Thymus (tissue), 11 donors: ENCODE data around the gene PACS2. TPM values are rescaled to one million over a fixed set of nuclear protein-coding genes. Genes with fewer than 3 reads are reported as not detected.
"Not testable (repeated sequence)": the region's sequence is repeated elsewhere in the genome, so short reads cannot be mapped to it uniquely, and the experiment has no call there.

Experiments used
- DNase-seq, 9 donors: peaks; one replicate each; pipeline ENCODE4 v3.0.0-alpha.2; 2013; ENCODE audit warnings: low spot score in 9 of 9, low read depth in 6 of 9, missing footprints in 1 of 9
- H3K27ac ChIP-seq, 2 donors: one replicate each; pipeline ENCODE4 v1.5.1; 2013; ENCODE audit warnings: control low read depth in 1 of 2, low read depth in 1 of 2, low read length in 1 of 2, mild to moderate bottlenecking in 1 of 2, moderate library complexity in 1 of 2
- H3K27me3 ChIP-seq, 2 donors: one replicate each; pipeline ENCODE4 v1.5.1; 2013; ENCODE audit warnings: low read length in 1 of 2; ENCODE audit not compliant: control insufficient read depth in 2 of 2, insufficient read depth in 1 of 2
- H3K36me3 ChIP-seq, 2 donors: one replicate each; pipeline ENCODE4 v1.5.1; 2013; ENCODE audit warnings: low read length in 1 of 2, mild to moderate bottlenecking in 1 of 2, moderate library complexity in 1 of 2; ENCODE audit not compliant: control insufficient read depth in 2 of 2, insufficient read depth in 2 of 2
- H3K4me1 ChIP-seq, 2 donors: one replicate each; pipeline ENCODE4 v1.5.1; 2013; ENCODE audit warnings: low read length in 2 of 2; ENCODE audit not compliant: control insufficient read depth in 2 of 2, insufficient read depth in 2 of 2
- H3K4me3 ChIP-seq, 2 donors: one replicate each; pipeline ENCODE4 v1.5.1; 2013; ENCODE audit warnings: low read length in 2 of 2, control low read depth in 1 of 2, mild to moderate bottlenecking in 1 of 2
- H3K9me3 ChIP-seq, 2 donors: one replicate each; pipeline ENCODE4 v1.5.1; 2013; ENCODE audit warnings: low read length in 1 of 2, mild to moderate bottlenecking in 1 of 2; ENCODE audit not compliant: control insufficient read depth in 2 of 2, insufficient read depth in 1 of 2
- WGBS: extraction: QIAGEN DNeasy Blood & Tissue Kit; methylation state at CpG from one replicate; pipeline ENCODE4 v1.1.7; 2013; 5-methylcytosine and 5-hydroxymethylcytosine counted together
- polyA plus RNA-seq: library from polyadenylated mRNA; stranded (reverse); fragments of 200-250 nt; gene quantifications from one replicate; pipeline ENCODE4 v1.2.3, GENCODE V29; 2013
- total RNA-seq: library from RNA; stranded (reverse); fragments of 120-200 nt; gene quantifications from one replicate; pipeline ENCODE4 v1.2.4, GENCODE V29; 2013
- donor health status: healthy.

Gene PACS2
- total and polyA plus RNA-seq, 2 donors, result 20.5 to 64.6 TPM

GRCh38 chr14:105331575-105332349 lies 17.2 kb downstream of the PACS2 start:
- H3K27ac ChIP-seq, result no peak overlapping the region
- H3K27me3 ChIP-seq, result no peaks in the 10 kb centered on the region
- WGBS, result 29% methylated on average over 8 of the region's 8 CpGs
- peaks cover 0 to 3% of the 10 kb centered on the region in 2 donors for H3K36me3 ChIP-seq
- peaks cover 1 to 18% of the 10 kb centered on the region in 2 donors for H3K9me3 ChIP-seq
- H3K4me3 ChIP-seq, result no peak overlapping the region
- peak in 1 of 9 donors; percentile 34 for DNase-seq
- peaks cover 0 to 16% of the 10 kb centered on the region in 2 donors for H3K4me1 ChIP-seq

GRCh38 chr14:105332350-105332874 lies 17.9 kb downstream of the PACS2 start:
- peaks cover 1 to 19% of the 10 kb centered on the region in 2 donors for H3K9me3 ChIP-seq
- no peak for DNase-seq
- 55% methylated on average over 11 of the region's 11 CpGs for WGBS
- no peak overlapping the region for H3K4me3 ChIP-seq
- peaks cover 0 to 3% of the 10 kb centered on the region in 2 donors for H3K36me3 ChIP-seq
- H3K4me1 ChIP-seq, result peaks cover 0 to 16% of the 10 kb centered on the region in 2 donors
- H3K27me3 ChIP-seq, result no peaks in the 10 kb centered on the region
- H3K27ac ChIP-seq, result no peak overlapping the region

- Histone ChIP-seq H3K27ac (no peak overlapping the region), H3K27me3 (no peaks in the 10 kb centered on the region), H3K4me3 (no peak overlapping the region), H3K4me1 (peaks cover 0 to 16% of the 10 kb centered on the region in 2 donors), H3K9me3 (peaks cover 1 to 19% of the 10 kb centered on the region in 2 donors), H3K36me3 (peaks cover 0 to 3% of the 10 kb centered on the region in 2 donors)
- WGBS, result 84% methylated on average over 15 of the region's 15 CpGs
- no peak for DNase-seq
Measured at GRCh38 chr14:105333020-105333490, 18.5 kb downstream of the PACS2 start.

GRCh38 chr14:105333613-105334364 lies 19.2 kb downstream of the PACS2 start:
- Histone ChIP-seq H3K4me1 (peaks cover 0 to 16% of the 10 kb centered on the region in 2 donors), H3K36me3 (peaks cover 0 to 3% of the 10 kb centered on the region in 2 donors), H3K4me3 (no peak overlapping the region), H3K27ac (no peak overlapping the region), H3K9me3 (peaks cover 1 to 19% of the 10 kb centered on the region in 2 donors), H3K27me3 (no peaks in the 10 kb centered on the region)
- WGBS, result 96% methylated on average over 18 of the region's 18 CpGs
- no peak for DNase-seq

GRCh38 chr14:105334383-105335230 lies 20.1 kb downstream of the PACS2 start:
- Histone ChIP-seq H3K9me3 (peaks cover 1 to 19% of the 10 kb centered on the region in 2 donors), H3K4me3 (no peak overlapping the region), H3K27me3 (no peaks in the 10 kb centered on the region), H3K36me3 (peaks cover 0 to 3% of the 10 kb centered on the region in 2 donors), H3K4me1 (peaks cover 0 to 16% of the 10 kb centered on the region in 2 donors), H3K27ac (no peak overlapping the region)
- 92% methylated on average over 17 of the region's 17 CpGs for WGBS
- no peak for DNase-seq

GRCh38 chr14:105335231-105335542 lies 20.6 kb downstream of the PACS2 start:
- H3K27me3 ChIP-seq, result not testable (repeated sequence)
- peaks cover 0 to 15% of the 10 kb centered on the region in 2 donors for H3K4me1 ChIP-seq

GRCh38 chr14:105335735-105336476 lies 21.4 kb downstream of the PACS2 start:
- 98% methylated on average over 33 of the region's 33 CpGs for WGBS
- Histone ChIP-seq H3K27me3 (no peaks in the 10 kb centered on the region), H3K4me1 (peaks cover 0 to 16% of the 10 kb centered on the region in 2 donors), H3K36me3 (peaks cover 0 to 3% of the 10 kb centered on the region in 2 donors), H3K27ac (no peak overlapping the region), H3K4me3 (no peak overlapping the region), H3K9me3 (peaks cover 0 to 11% of the 10 kb centered on the region in 2 donors)
- no peak for DNase-seq

More at GRCh38 chr14:105335231-105335542, 20.6 kb downstream of the PACS2 start:
- H3K4me3 ChIP-seq, DNase-seq, H3K36me3 ChIP-seq, H3K27ac ChIP-seq: not testable (repeated sequence)
- H3K9me3 ChIP-seq, result peaks cover 1 to 18% of the 10 kb centered on the region in 2 donors
- WGBS, result 98% methylated on average over 22 of the region's 22 CpGs
